K562 (cell line): ENCODE results near the gene TECPR2. TPM values are rescaled to one million over a fixed set of nuclear protein-coding genes. Genes with fewer than 3 reads are reported as not detected.

Experiments used
- ATAC-seq: fragments of 200-7000 bp; cut with Tn5 transposase; 3 replicates; pipeline ENCODE4 v1.9.1; 2020; ENCODE audit warnings: moderate library complexity
- BruUV-seq: library from RNA; stranded (reverse); fragments of 400-500 nt; replicated peaks from 2 replicates; lab custom pipeline; 2021; lab: Mats Ljungman, UMichigan
- CTCF ChIA-PET: fragments of 300-600 bp; formaldehyde crosslinking; extraction: SDS; loops from one replicate; lab custom pipeline; 2021; ENCODE audit warnings: low intra/inter-chr PET ratio; lab: Yijun Ruan, JAX
- POLR2A ChIA-PET: fragments of 300-600, 350-650 bp; sonication (Branson Sonifier 250); formaldehyde crosslinking; extraction: SDS; loops from one replicate; lab custom pipeline; 2021; ENCODE audit warnings: antibody characterized with exemption, inconsistent platforms; lab: Yijun Ruan, JAX
- DNase-seq, 4 experiments: peaks; one replicate each; pipeline versions ENCODE4 v3.0.0 to v3.0.0-alpha.2; 2011 to 2018; ENCODE audit warnings: low spot score in 3 of 4, mixed read lengths in 3 of 4; ENCODE audit errors: extremely low read depth in 1 of 4
- FAIRE-seq: peaks from 2 replicates; lab custom pipeline; 2011; peaks lifted over from hg19 to GRCh38; lab: Jason Lieb, UNC
- H2AFZ ChIP-seq: 2 replicates; pipeline ENCODE4 v1.6.0; 2011; ENCODE audit warnings: low read depth, low read length, control low read depth, inconsistent platforms
- H3K27ac ChIP-seq: fragments of 200-600 bp; 3 replicates; pipeline ENCODE4 v1.8.0; 2011; ENCODE audit warnings: low read depth, mild to moderate bottlenecking, control low read depth, inconsistent platforms, low read length, moderate library complexity, mixed read lengths; ENCODE audit errors: extremely low read depth
- H3K27me3 ChIP-seq, 2 experiments: fragments of 300-600 bp in 1 of 2; 2 replicates in 1 of 2; 3 replicates in 1 of 2; pipeline versions ENCODE4 v1.6.0 to v1.8.0; 2011; ENCODE audit warnings: inconsistent platforms in 2 of 2, low read length in 2 of 2, mild to moderate bottlenecking in 1 of 2, mixed read lengths in 1 of 2, moderate library complexity in 1 of 2; ENCODE audit not compliant: control insufficient read depth in 2 of 2, insufficient read depth in 2 of 2
- H3K36me3 ChIP-seq: fragments of 300-600 bp; 3 replicates; pipeline ENCODE4 v1.8.0; 2011; ENCODE audit warnings: mild to moderate bottlenecking, low read length, inconsistent platforms; ENCODE audit not compliant: control insufficient read depth, insufficient read depth
- H3K4me1 ChIP-seq, 2 experiments: fragments of 200-600 bp in 1 of 2; replicated peaks in 1 of 2; 2 replicates in 1 of 2; 3 replicates in 1 of 2; pipeline versions ENCODE4 v1.5.1 to v1.8.0; 2011; ENCODE audit warnings: inconsistent platforms in 2 of 2, low read length in 2 of 2, mild to moderate bottlenecking in 1 of 2, mixed read lengths in 1 of 2, moderate library complexity in 1 of 2; ENCODE audit not compliant: control insufficient read depth in 2 of 2, insufficient read depth in 2 of 2
- H3K4me2 ChIP-seq: 2 replicates; pipeline ENCODE4 v1.6.1; 2011; ENCODE audit warnings: low read length, control low read depth, inconsistent platforms, mixed read lengths; ENCODE audit not compliant: insufficient read depth
- H3K4me3 ChIP-seq: fragments of 200-600 bp; sonication (generic), shearing (Covaris generic); 2 replicates; pipeline ENCODE4 v1.5.1; 2016; ENCODE audit warnings: control low read depth, inconsistent platforms
- H3K79me2 ChIP-seq: fragments of 200-600 bp; 3 replicates; pipeline ENCODE4 v1.8.0; 2011; ENCODE audit warnings: low read length, inconsistent platforms; ENCODE audit not compliant: control insufficient read depth, insufficient read depth
- H3K9ac ChIP-seq, 2 experiments: 2 replicates each; pipeline versions ENCODE4 v1.6.0 to v1.6.1; 2011; ENCODE audit warnings: low read depth in 2 of 2, low read length in 2 of 2, control low read depth in 1 of 2, inconsistent platforms in 1 of 2, mild to moderate bottlenecking in 1 of 2, mixed read lengths in 1 of 2; ENCODE audit not compliant: insufficient read depth in 1 of 2
- H3K9me1 ChIP-seq: one replicate; pipeline ENCODE4 v1.6.0; 2011; ENCODE audit warnings: inconsistent platforms, mild to moderate bottlenecking, low read length, moderate library complexity; ENCODE audit not compliant: control insufficient read depth, insufficient read depth
- H3K9me3 ChIP-seq: replicated peaks from 2 replicates; pipeline ENCODE4 v1.5.1; 2011; ENCODE audit warnings: low read depth, low read length, inconsistent platforms; ENCODE audit not compliant: control insufficient read depth, insufficient read depth
- H4K20me1 ChIP-seq: replicated peaks from 2 replicates; pipeline ENCODE4 v1.6.1; 2011; ENCODE audit warnings: low read length, inconsistent platforms, mixed read lengths; ENCODE audit not compliant: control insufficient read depth, insufficient read depth
- CHD4 ChIP-seq: fragments of 200-600 bp; sonication (generic); IDR thresholded peaks from 3 replicates; pipeline ENCODE4 v1.6.1; 2012; ENCODE audit warnings: low read depth, mild to moderate bottlenecking, mixed read lengths, low read length, inconsistent platforms; ENCODE audit not compliant: insufficient read depth, insufficient replicate concordance, poor library complexity, severe bottlenecking
- ELK3 ChIP-seq: fragments of 450-650 bp; formaldehyde crosslinking; IDR thresholded peaks from 2 replicates; pipeline ENCODE4 v1.4.0; 2020; ENCODE audit warnings: mild to moderate bottlenecking
- GTF2A2 ChIP-seq: IDR thresholded peaks from 2 replicates; pipeline ENCODE4 v1.6.1; 2016; ENCODE audit warnings: mild to moderate bottlenecking, missing genetic modification characterization, missing compliant biosample characterization
- HDAC8 ChIP-seq: fragments of 450-650 bp; IDR thresholded peaks from 2 replicates; pipeline ENCODE4 v1.6.1; 2016; ENCODE audit warnings: mild to moderate bottlenecking, missing genetic modification characterization, moderate library complexity, missing compliant biosample characterization
- HIVEP1 ChIP-seq: fragments of 250-450 bp; sonication (Bioruptor Pico); IDR thresholded peaks from 2 replicates; pipeline ENCODE4 v1.4.0; 2020; ENCODE audit warnings: mild to moderate bottlenecking
- NCOA4 ChIP-seq: fragments of 450-650 bp; IDR thresholded peaks from 2 replicates; pipeline ENCODE4 v1.6.1; 2018; ENCODE audit warnings: mild to moderate bottlenecking; ENCODE audit not compliant: partially characterized antibody
- NFE2L1 ChIP-seq: fragments of 450-650 bp; IDR thresholded peaks from 2 replicates; pipeline ENCODE4 v1.6.1; 2016; ENCODE audit warnings: missing genetic modification characterization, low read depth, mild to moderate bottlenecking, missing compliant biosample characterization, moderate library complexity, borderline replicate concordance
- NR3C1 ChIP-seq: sonication (generic); formaldehyde crosslinking; IDR thresholded peaks from 2 replicates; pipeline ENCODE4 v1.8.1; 2022; ENCODE audit warnings: missing genetic modification reagents
- NR4A1 ChIP-seq, 2 experiments: fragments of 250-450 bp in 1 of 2; fragments of 450-650 bp in 1 of 2; sonication (Bioruptor Pico) in 1 of 2; IDR thresholded peaks; 2 replicates each; pipeline versions ENCODE4 v1.4.0 to v1.6.1; 2016 to 2020; ENCODE audit warnings: mild to moderate bottlenecking in 2 of 2, missing compliant biosample characterization in 1 of 2, missing genetic modification characterization in 1 of 2, moderate library complexity in 1 of 2
- PHF20 ChIP-seq: fragments of 450-650 bp; IDR thresholded peaks from 2 replicates; pipeline ENCODE4 v1.6.1; 2018; ENCODE audit not compliant: partially characterized antibody
- PHF21A ChIP-seq: fragments of 450-650 bp; IDR thresholded peaks from 2 replicates; pipeline ENCODE4 v1.6.1; 2017; ENCODE audit warnings: low read depth, borderline replicate concordance
- PREB ChIP-seq: sonication (generic); formaldehyde crosslinking; IDR thresholded peaks from 2 replicates; pipeline ENCODE4 v1.8.1; 2023; ENCODE audit warnings: mild to moderate bottlenecking, missing genetic modification reagents
- SMAD3 ChIP-seq: fragments of 450-650 bp; formaldehyde crosslinking; conservative IDR thresholded peaks from 2 replicates; pipeline ENCODE4 v1.4.0; 2020; ENCODE audit warnings: mild to moderate bottlenecking
- TEAD2 ChIP-seq: fragments of 450-650 bp; IDR thresholded peaks from 2 replicates; pipeline ENCODE4 v1.6.1; 2016; ENCODE audit warnings: missing genetic modification characterization, control low read depth, missing compliant biosample characterization
- ZEB2 ChIP-seq: fragments of 450-650 bp; IDR thresholded peaks from 2 replicates; pipeline ENCODE4 v1.6.1; 2016
- ZFP91 ChIP-seq: sonication (generic); formaldehyde crosslinking; IDR thresholded peaks from 2 replicates; pipeline ENCODE4 v1.8.0; 2022; ENCODE audit warnings: mild to moderate bottlenecking, missing genetic modification reagents
- ZKSCAN3 ChIP-seq: fragments of 250-450 bp; sonication (Bioruptor Pico); IDR thresholded peaks from 2 replicates; pipeline ENCODE4 v1.4.0; 2020
- ZNF133 ChIP-seq: fragments of 250-450 bp; sonication (Bioruptor Pico); IDR thresholded peaks from 2 replicates; pipeline ENCODE4 v1.4.0; 2020; ENCODE audit warnings: mild to moderate bottlenecking
- ZNF212 ChIP-seq: fragments of 450-650 bp; formaldehyde crosslinking; IDR thresholded peaks from 2 replicates; pipeline ENCODE4 v1.4.0; 2020; ENCODE audit warnings: mild to moderate bottlenecking
- WGBS: fragments of 100-300 bp; shearing (Covaris generic); methylation state at CpG from one replicate; pipeline ENCODE4 v1.1.6; 2016; ENCODE audit warnings: low coverage, mixed read lengths; ENCODE audit not compliant: insufficient coverage; ENCODE audit errors: missing lambda C conversion rate; 5-methylcytosine and 5-hydroxymethylcytosine counted together
- in situ Hi-C: fragments of 300-500 bp; cut with MboI; formaldehyde crosslinking; loops from 4 replicates; pipeline ENCODE4 v1.15.0; 2018; ENCODE audit warnings: inconsistent platforms, mixed read lengths
- intact Hi-C: fragments of 100-400 bp; cut with micrococcal nuclease; formaldehyde crosslinking; loops from 2 replicates; pipeline ENCODE4 v1.14.2; 2022
- polyA plus RNA-seq, 8 experiments: library from polyadenylated mRNA; depleted of rRNA in 4 of 8; stranded (reverse) in 5 of 8; unstranded in 3 of 8; fragments of >200 nt; fragmentation: Nextera tagmentation in 2 of 8; fragmentation: Illumina TruSeq in 1 of 8; extraction: Ambion mirVana in 2 of 8; extraction: Trizol in 1 of 8; gene quantifications; 2 replicates each; pipeline versions ENCODE4 v1.2.1 to v1.2.3, GENCODE V29; 2011 to 2014; ENCODE audit warnings: inconsistent platforms in 1 of 8, missing spikeins in 1 of 8
- total RNA-seq, 7 experiments: library from RNA; depleted of rRNA in 6 of 7; stranded (reverse); fragments of >200 nt in 6 of 7; fragmentation: Illumina TruSeq in 2 of 7; extraction: Trizol in 2 of 7; gene quantifications; 2 replicates each; pipeline versions ENCODE4 v1.2.1 to v1.2.3, GENCODE V29; 2011 to 2021; ENCODE audit warnings: low replicate concordance in 1 of 7

TECPR2 gene
- total and polyA plus RNA-seq, 9 of the 15 experiments (the other 6 are each of a cell fraction or from before 2014, with no cell fraction given), result 0.04 to 3.0 (median 0.83) TPM

GRCh38 chr14:102430212-102430908 lies 67.6 kb downstream of the TECPR2 start (continued):
- TF ChIP-seq ZNF133 (CRISPR knock-in tag) (no peak), NFE2L1 (no peak), NR3C1 (CRISPR knock-in tag) (no peak), NR4A1 (CRISPR knock-in tag; IDR thresholded peaks at IDR 0.05) (no peak), NR4A1 (tag; IDR thresholded peaks at IDR 0.05) (no peak), ZFP91 (CRISPR knock-in tag) (no peak), GTF2A2 (tag) (no peak), SMAD3 (no peak), PHF21A (no peak), HDAC8 (tag) (no peak)

GRCh38 chr14:102431751-102432150 lies 69.0 kb downstream of the TECPR2 start:
- Histone ChIP-seq H3K4me1 (peaks cover 0 to 4% of the 10 kb centered on the region in 2 experiments; a peak in 2 of 5 replicates), H2AFZ (no peak overlapping the region), H3K36me3 (no peaks in the 10 kb centered on the region), H3K9ac (no peak overlapping the region), H3K79me2 (no peaks in the 10 kb centered on the region), H3K4me2 (no peak overlapping the region), H3K4me3 (no peak overlapping the region), H3K27ac (no peak overlapping the region), H3K27me3 (peaks cover 0 to 7% of the 10 kb centered on the region in 2 experiments; a peak in 1 of 5 replicates), H3K9me1 (no peaks in the 10 kb centered on the region), H4K20me1 (no peaks in the 10 kb centered on the region), H3K9me3 (no peaks in the 10 kb centered on the region)
- POLR2A ChIA-PET, result interaction anchor here (1.1 kb wide), 1 partner anchor 77 kb away, joined by 3 read pairs; no protein-coding TSS in a partner anchor
- FAIRE-seq, result no peak
- no TSS peak for BruUV-seq
- DNase-seq, result no peak
- WGBS, result 42% methylated on average over 11 of the region's 12 CpGs
- CTCF ChIA-PET, result no interaction called here
- in situ Hi-C loops, result loop anchor here (10.0 kb wide), 1 partner anchor 483 kb away; no protein-coding TSS in a partner anchor
- ATAC-seq, result no peak
- intact Hi-C loops, result loop anchor here (10.0 kb wide), 1 partner anchor 197 kb away; no protein-coding TSS in a partner anchor
- no peak for TF ChIP-seq ZEB2
- no peak for TF ChIP-seq PREB (CRISPR knock-in tag)
- no peak for TF ChIP-seq ZNF212 (CRISPR knock-in tag)
- TF ChIP-seq CHD4, result no peak
- TF ChIP-seq NCOA4, result no peak
- TF ChIP-seq PHF20, result no peak
- no peak for TF ChIP-seq ELK3 (CRISPR knock-in tag)
- no peak for TF ChIP-seq HIVEP1 (CRISPR knock-in tag)
- no peak for TF ChIP-seq ZKSCAN3
- TF ChIP-seq TEAD2 (tag), result no peak
